Heart right ventricle (tissue), 16 donors: ENCODE measurements around the gene VPS13C. TPM values are rescaled to one million over a fixed set of nuclear protein-coding genes. Genes with fewer than 3 reads are reported as not detected.

ENCODE experiments used
- ATAC-seq, 8 donors: fragments of 200-7000 bp; cut with Tn5 transposase; one replicate each; pipeline ENCODE4 v1.9.1; 2020; ENCODE audit warnings: mild to moderate bottlenecking in 8 of 8, moderate library complexity in 8 of 8, moderate number of reproducible peaks in 1 of 8
- DNase-seq, 2 donors: peaks; one replicate each; pipeline ENCODE4 v3.0.0-alpha.2; 2020
- H3K27ac ChIP-seq, 10 donors: fragments of 200-600 bp; sonication (generic) in 2 of 10; one replicate each; pipeline versions ENCODE4 v1.5.0 to v1.8.0; 2020 to 2022; ENCODE audit warnings: mild to moderate bottlenecking in 3 of 10
- H3K27me3 ChIP-seq, 7 donors: fragments of 200-600 bp; one replicate each; pipeline ENCODE4 v1.8.0; 2021 to 2022; ENCODE audit warnings: mild to moderate bottlenecking in 2 of 7
- H3K36me3 ChIP-seq, 9 donors: fragments of 200-600 bp; sonication (generic) in 1 of 9; one replicate each; pipeline versions ENCODE4 v1.5.0 to v1.8.0; 2020 to 2022; ENCODE audit warnings: mild to moderate bottlenecking in 2 of 9
- H3K4me1 ChIP-seq, 9 donors: fragments of 200-600 bp; sonication (generic) in 1 of 9; one replicate each; pipeline versions ENCODE4 v1.5.0 to v1.8.0; 2020 to 2022; ENCODE audit warnings: mild to moderate bottlenecking in 4 of 9
- H3K4me3 ChIP-seq, 10 donors: fragments of 200-600 bp; sonication (generic) in 2 of 10; one replicate each; pipeline versions ENCODE4 v1.5.0 to v1.8.0; 2020 to 2022; ENCODE audit warnings: mild to moderate bottlenecking in 7 of 10, moderate library complexity in 2 of 10
- H3K9me3 ChIP-seq, 11 donors: fragments of 200-600 bp in 10 of 11; sonication (generic) in 2 of 11; one replicate each; pipeline versions ENCODE4 v1.5.0 to v1.8.0; 2013 to 2022; ENCODE audit warnings: mild to moderate bottlenecking in 2 of 11, control low read depth in 1 of 11, moderate library complexity in 1 of 11
- WGBS, 2 donors: extraction: QIAGEN DNeasy Blood & Tissue Kit; methylation state at CpG; one replicate each; pipeline ENCODE4 v1.1.7; 2013; ENCODE audit warnings: inconsistent platforms in 1 of 2; 5-methylcytosine and 5-hydroxymethylcytosine counted together
- intact Hi-C, 10 donors: fragments of 100-400 bp; cut with DNase I; formaldehyde crosslinking; loops; one replicate each; pipeline versions ENCODE4 v1.11.1 to v1.14.2; 2022
- polyA plus RNA-seq, 2 donors: library from polyadenylated mRNA; stranded (reverse); fragments of 200-250 nt; gene quantifications; one replicate each; pipeline ENCODE4 v1.2.3, GENCODE V29; 2013
- total RNA-seq, 10 donors: library from RNA; stranded (reverse); fragmentation: NEBNext Ultra II Directional in 3 of 10; extraction: Animal tissue kit (Norgen Biotek cat#: 25700) in 3 of 10; gene quantifications; one replicate each; pipeline versions ENCODE4 v1.2.1 to v1.2.4, GENCODE V29; 2021 to 2023
- TF ChIP-seq, protein P1 (sequence below), 9 donors: fragments of 200-600 bp; sonication (generic) in 2 of 9; IDR thresholded peaks; one replicate each; pipeline versions ENCODE4 v1.5.0 to v1.8.0; 2021 to 2022; ENCODE audit warnings: antibody characterized with exemption in 9 of 9, mild to moderate bottlenecking in 5 of 9, moderate library complexity in 1 of 9
- donor health status: Arrhythmogenic right ventricular cardiomyopathy.
- donor health status: ischemic (EF 13 %, LVEDD 7.1; RV severe dilation, severe dysfunction).
- donor health status: healthy with polysubstance abuse.
- donor health status: DM: no; HTN: yes; CAD: no.
- donor health status: DM: no; HTN: no; CAD: no.
- donor health status: ischemic (EF 25% LVEDD 6.9; RV normal size, moderate dysfunction).
- donor health status: ischemic (EF 25% LVEDD 5.7; RV mildly dilated, moderate dysfunction).
- donor health status: healthy.
- donor health status: DM: yes; HTN: yes; CAD: no.
- donor health status: Ischemic cardiomyopathy.
- donor health status: ischemic (EF 35%, LVEDD 5.7; RV mildly dilated, moderate dysfunction).
- donor health status: nonischemic (EF 11% LVEDD 7.7; RV severe dilation, severe dysfunction).
- donor health status: DM: yes; HTN: yes; CAD: no.
- donor health status: PGD.
- donor health status: ischemic (EF 29% LVEDD 5.4; RV normal size, mild dysfunction).
- donor health status: nonischemic (EF 23%, LVEDD 6.1; RV moderate dilation, normal function).

The VPS13C gene
- total and polyA plus RNA-seq, 12 donors = 7.3 to 59.0 (median 39.6) TPM

GRCh38 chr15:61857169-61857829 lies 202.9 kb downstream of the VPS13C start:
- DNase-seq (no peak), ATAC-seq (peak in 6 of 8 donors; percentile 28 to 71 (median 49))
- 38 to 39% methylated on average over 8 of the region's 8 CpGs for WGBS, 2 donors
- no peaks in the 10 kb centered on the region for H3K9me3 ChIP-seq
- intact Hi-C loops = no loop called here
- peaks cover 0 to 16% (median 5%) of the 10 kb centered on the region in 9 donors for H3K4me1 ChIP-seq
- no peaks in the 10 kb centered on the region for H3K27me3 ChIP-seq
- peak overlapping the region in 8 of 10 donors; percentile 5 to 41 (median 30) for H3K4me3 ChIP-seq
- H3K36me3 ChIP-seq = peaks cover 0 to 61% (median 8%) of the 10 kb centered on the region in 9 donors
- TF ChIP-seq, protein P1, sequence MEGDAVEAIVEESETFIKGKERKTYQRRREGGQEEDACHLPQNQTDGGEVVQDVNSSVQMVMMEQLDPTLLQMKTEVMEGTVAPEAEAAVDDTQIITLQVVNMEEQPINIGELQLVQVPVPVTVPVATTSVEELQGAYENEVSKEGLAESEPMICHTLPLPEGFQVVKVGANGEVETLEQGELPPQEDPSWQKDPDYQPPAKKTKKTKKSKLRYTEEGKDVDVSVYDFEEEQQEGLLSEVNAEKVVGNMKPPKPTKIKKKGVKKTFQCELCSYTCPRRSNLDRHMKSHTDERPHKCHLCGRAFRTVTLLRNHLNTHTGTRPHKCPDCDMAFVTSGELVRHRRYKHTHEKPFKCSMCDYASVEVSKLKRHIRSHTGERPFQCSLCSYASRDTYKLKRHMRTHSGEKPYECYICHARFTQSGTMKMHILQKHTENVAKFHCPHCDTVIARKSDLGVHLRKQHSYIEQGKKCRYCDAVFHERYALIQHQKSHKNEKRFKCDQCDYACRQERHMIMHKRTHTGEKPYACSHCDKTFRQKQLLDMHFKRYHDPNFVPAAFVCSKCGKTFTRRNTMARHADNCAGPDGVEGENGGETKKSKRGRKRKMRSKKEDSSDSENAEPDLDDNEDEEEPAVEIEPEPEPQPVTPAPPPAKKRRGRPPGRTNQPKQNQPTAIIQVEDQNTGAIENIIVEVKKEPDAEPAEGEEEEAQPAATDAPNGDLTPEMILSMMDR (IDR thresholded peaks at IDR 0.05) = no peak
- H3K27ac ChIP-seq = peak overlapping the region in 8 of 10 donors; percentile 14 to 72 (median 34)

- Histone ChIP-seq H3K9me3 (no peaks in the 10 kb centered on the region), H3K27ac (no peak overlapping the region), H3K27me3 (no peaks in the 10 kb centered on the region), H3K4me1 (peaks cover 0 to 16% (median 5%) of the 10 kb centered on the region in 9 donors), H3K4me3 (no peak overlapping the region), H3K36me3 (peaks cover 0 to 61% (median 10%) of the 10 kb centered on the region in 9 donors)
- TF ChIP-seq, protein P1 (IDR thresholded peaks at IDR 0.05) = no peak
- intact Hi-C loops = no loop called here
- DNase-seq = no peak
- 80 to 93% methylated on average over 1 of the region's 1 CpG for WGBS, 2 donors
- ATAC-seq = no peak
Observed at GRCh38 chr15:61856295-61856694, 204.0 kb downstream of the VPS13C start.

- Histone ChIP-seq H3K4me3 (no peak overlapping the region), H3K36me3 (peaks cover 0 to 49% (median 18%) of the 10 kb centered on the region in 9 donors), H3K4me1 (peaks cover 0 to 16% (median 5%) of the 10 kb centered on the region in 9 donors), H3K9me3 (no peaks in the 10 kb centered on the region), H3K27ac (no peak overlapping the region), H3K27me3 (no peaks in the 10 kb centered on the region)
- DNase-seq (no peak), ATAC-seq (no peak)
- TF ChIP-seq, protein P1 (IDR thresholded peaks at IDR 0.05) = no peak
- intact Hi-C loops = no loop called here
- 94 to 98% methylated on average over 1 of the region's 1 CpG for WGBS, 2 donors
Observed at GRCh38 chr15:61853195-61853594, 207.1 kb downstream of the VPS13C start.

DNA sequence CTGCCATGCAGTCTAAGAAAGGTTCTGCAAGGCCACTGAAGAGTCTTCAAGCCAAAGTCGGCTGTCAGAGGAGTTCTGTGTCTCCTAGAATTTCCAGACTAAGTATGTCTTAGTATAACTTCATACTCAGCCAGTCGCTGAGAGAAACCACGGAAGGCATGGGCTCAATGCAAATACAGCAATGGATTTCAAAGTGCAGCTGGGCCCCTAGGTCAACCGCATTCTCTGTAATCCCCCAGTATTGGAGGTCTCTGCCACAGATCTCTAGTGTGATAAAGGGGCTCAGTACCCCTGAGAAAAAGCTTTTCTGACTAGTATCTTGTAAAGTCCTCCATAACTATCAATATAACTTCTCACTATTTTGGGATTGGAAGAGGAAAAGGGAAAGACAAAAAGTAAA lies 208.3 kb downstream of the VPS13C start:
- TF ChIP-seq, protein P1 (IDR thresholded peaks at IDR 0.05) = no peak
- DNase-seq = no peak
- intact Hi-C loops = no loop called here
- 95% methylated on average over 4 of the region's 4 CpGs for WGBS, 2 donors
- ATAC-seq = no peak
- Histone ChIP-seq H3K27ac (no peak overlapping the region), H3K36me3 (peaks cover 0 to 49% (median 18%) of the 10 kb centered on the region in 9 donors), H3K9me3 (no peaks in the 10 kb centered on the region), H3K27me3 (no peaks in the 10 kb centered on the region), H3K4me1 (peaks cover 0 to 9% (median 1%) of the 10 kb centered on the region in 9 donors), H3K4me3 (no peak overlapping the region)
